SK-N-MC (cell line): ENCODE data around the gene PPP2R2B.
"Not testable (repeated sequence)": the region's sequence is repeated elsewhere in the genome, so short reads cannot be mapped to it uniquely, and the experiment has no call there.

Experiments
- DNase-seq: peaks from one replicate; pipeline ENCODE4 v3.0.0-alpha.2; 2011; ENCODE audit warnings: low read depth, low spot score
- H3K27ac ChIP-seq: fragments of 200-600 bp; sonication (generic); 2 replicates; pipeline ENCODE4 v1.5.1; 2016; ENCODE audit warnings: mixed run types
- H3K36me3 ChIP-seq: fragments of 200-600 bp; sonication (generic); 2 replicates; pipeline ENCODE4 v1.6.1; 2017; ENCODE audit warnings: antibody characterized with exemption, low read length, mixed read lengths; ENCODE audit not compliant: insufficient read depth
- H3K4me3 ChIP-seq: fragments of 200-600 bp; sonication (generic); 2 replicates; pipeline ENCODE4 v1.5.1; 2016
- H3K9ac ChIP-seq: fragments of 200-600 bp; sonication (generic); 2 replicates; pipeline ENCODE4 v1.8.0; 2017; ENCODE audit warnings: mixed run types, mixed read lengths; ENCODE audit not compliant: insufficient read length
- H3K9me3 ChIP-seq: fragments of 200-600 bp; sonication (generic); 2 replicates; pipeline ENCODE4 v1.6.1; 2017; ENCODE audit warnings: low read depth, mild to moderate bottlenecking, antibody characterized with exemption, low read length, moderate library complexity, mixed read lengths
- EZH2 ChIP-seq: fragments of 200-600 bp; sonication (generic); IDR thresholded peaks from one replicate; pipeline ENCODE4 v1.6.1; 2017; ENCODE audit warnings: antibody characterized with exemption
- FOXP2 ChIP-seq: optimal IDR thresholded peaks from 2 replicates; pipeline ENCODE3; 2011; ENCODE audit warnings: mild to moderate bottlenecking, moderate library complexity; ENCODE audit not compliant: insufficient read depth; ENCODE audit errors: extremely low read length, control extremely low read depth
- POLR2AphosphoS5 ChIP-seq: IDR thresholded peaks from 2 replicates; pipeline ENCODE4 v1.6.1; 2012; ENCODE audit warnings: mild to moderate bottlenecking, low read depth, low read length, borderline replicate concordance

Gene PPP2R2B

DNA sequence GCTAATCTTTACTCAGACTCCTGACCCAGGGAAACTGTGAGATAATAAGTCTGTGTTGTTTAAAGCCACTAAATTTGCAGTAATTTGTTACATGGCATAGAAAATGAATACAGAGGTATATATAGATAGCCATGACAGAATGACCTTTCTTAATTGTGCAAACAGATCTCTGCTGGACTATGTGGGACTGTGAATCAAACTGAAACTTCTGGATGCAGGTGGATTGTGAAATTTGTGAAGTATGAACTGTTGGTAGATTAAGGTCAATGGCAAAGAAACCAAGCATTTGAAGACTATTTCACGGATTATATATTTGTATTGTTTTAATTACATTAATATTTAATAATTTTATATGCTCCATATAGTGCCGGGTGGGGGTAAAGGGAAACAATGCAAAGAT, 310.4 kb downstream of the PPP2R2B start:
- H3K4me3 ChIP-seq: no peak overlapping the region
- no peaks in the 10 kb centered on the region for H3K36me3 ChIP-seq
- H3K9ac ChIP-seq: no peak overlapping the region
- TF ChIP-seq EZH2 (no peak), FOXP2 (no peak), POLR2AphosphoS5 (no peak)
- H3K9me3 ChIP-seq: no peaks in the 10 kb centered on the region
- no peak overlapping the region for H3K27ac ChIP-seq
- no peak for DNase-seq

GRCh38 chr5:146565764-146566367, 312.7 kb downstream of the PPP2R2B start:
- TF ChIP-seq FOXP2 (no peak), EZH2 (no peak), POLR2AphosphoS5 (no peak)
- H3K9ac ChIP-seq: no peak overlapping the region
- H3K36me3 ChIP-seq: no peaks in the 10 kb centered on the region
- H3K4me3 ChIP-seq: peak overlapping the region; percentile 37; the same call in 1 of the 2 replicates
- no peaks in the 10 kb centered on the region for H3K9me3 ChIP-seq
- no peak overlapping the region for H3K27ac ChIP-seq
- DNase-seq: peak; percentile 14

GRCh38 chr5:146564007-146564762, 314.4 kb downstream of the PPP2R2B start:
- Histone ChIP-seq H3K36me3 (no peaks in the 10 kb centered on the region), H3K4me3 (no peak overlapping the region), H3K9me3 (no peaks in the 10 kb centered on the region), H3K9ac (no peak overlapping the region), H3K27ac (no peak overlapping the region)
- TF ChIP-seq FOXP2: no peak
- TF ChIP-seq POLR2AphosphoS5: no peak
- TF ChIP-seq EZH2: no peak
- DNase-seq: no peak

- TF ChIP-seq POLR2AphosphoS5 (no peak), EZH2 (no peak), FOXP2 (no peak)
- Histone ChIP-seq H3K9me3 (no peaks in the 10 kb centered on the region), H3K36me3 (no peaks in the 10 kb centered on the region), H3K9ac (no peak overlapping the region), H3K4me3 (no peak overlapping the region), H3K27ac (no peak overlapping the region)
- no peak for DNase-seq
Measured at GRCh38 chr5:146562461-146562860, 316.1 kb downstream of the PPP2R2B start.

GRCh38 chr5:146561711-146562110, 316.8 kb downstream of the PPP2R2B start:
- H3K9ac ChIP-seq: no peak overlapping the region
- H3K27ac ChIP-seq: no peak overlapping the region
- DNase-seq: no peak
- H3K4me3 ChIP-seq: no peak overlapping the region
- H3K36me3 ChIP-seq: no peaks in the 10 kb centered on the region
- no peaks in the 10 kb centered on the region for H3K9me3 ChIP-seq
- TF ChIP-seq EZH2: no peak
- no peak for TF ChIP-seq FOXP2

DNA sequence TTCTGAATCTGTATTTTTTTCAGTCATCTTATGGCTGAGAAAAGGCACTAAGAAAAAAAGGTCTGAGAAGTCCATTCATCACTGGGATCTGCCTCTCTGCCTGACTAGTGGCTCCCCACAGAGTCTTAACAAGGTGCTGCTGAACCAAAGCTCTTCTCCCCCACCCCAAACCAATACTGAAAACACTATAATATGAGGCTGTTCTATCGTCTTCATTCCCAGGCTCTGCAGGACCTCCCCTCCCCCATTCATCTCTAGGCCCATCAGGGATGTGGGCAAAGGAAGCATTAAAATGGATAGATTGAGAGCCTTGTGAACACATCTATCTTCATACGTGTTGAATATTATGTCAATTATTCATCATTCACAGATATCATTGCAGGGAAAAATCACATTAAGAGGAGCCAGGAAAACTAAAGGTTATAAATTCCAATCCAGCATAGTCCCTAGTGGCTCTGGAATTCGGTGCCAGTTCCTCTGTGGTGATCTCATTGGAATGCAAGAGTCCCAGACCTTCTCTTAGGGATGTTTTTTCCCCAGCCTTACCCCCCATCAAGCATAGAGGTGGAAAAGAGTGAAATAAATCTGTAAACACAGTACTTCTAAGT, 318.2 kb downstream of the PPP2R2B start:
- TF ChIP-seq FOXP2 (no peak), EZH2 (no peak), POLR2AphosphoS5 (no peak)
- Histone ChIP-seq H3K9ac (no peak overlapping the region), H3K36me3 (no peaks in the 10 kb centered on the region), H3K4me3 (no peak overlapping the region), H3K27ac (no peak overlapping the region), H3K9me3 (no peaks in the 10 kb centered on the region)
- DNase-seq: no peak

DNA sequence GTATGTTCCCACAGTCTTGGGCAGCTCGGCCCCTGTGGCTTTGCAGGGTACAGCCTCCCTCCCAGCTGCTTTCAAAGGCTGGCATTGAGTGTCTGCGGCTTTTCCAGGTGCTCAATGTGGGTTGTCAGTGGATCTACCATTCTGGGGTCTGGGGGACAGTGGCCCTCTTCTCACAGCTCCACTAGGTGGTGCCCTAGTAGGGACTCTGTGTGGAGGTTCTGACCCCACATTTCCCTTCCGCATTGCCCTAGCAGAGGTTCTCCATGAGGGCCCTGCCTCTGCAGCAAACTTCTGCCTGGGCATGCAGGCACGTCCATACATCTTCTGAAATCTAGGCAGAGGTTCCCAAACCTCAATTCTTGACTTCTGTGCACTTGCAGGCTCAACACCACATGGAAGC, 321.7 kb downstream of the PPP2R2B start:
- H3K27ac ChIP-seq, H3K4me3 ChIP-seq, DNase-seq, H3K36me3 ChIP-seq, H3K9me3 ChIP-seq, H3K9ac ChIP-seq: not testable (repeated sequence)

DNA sequence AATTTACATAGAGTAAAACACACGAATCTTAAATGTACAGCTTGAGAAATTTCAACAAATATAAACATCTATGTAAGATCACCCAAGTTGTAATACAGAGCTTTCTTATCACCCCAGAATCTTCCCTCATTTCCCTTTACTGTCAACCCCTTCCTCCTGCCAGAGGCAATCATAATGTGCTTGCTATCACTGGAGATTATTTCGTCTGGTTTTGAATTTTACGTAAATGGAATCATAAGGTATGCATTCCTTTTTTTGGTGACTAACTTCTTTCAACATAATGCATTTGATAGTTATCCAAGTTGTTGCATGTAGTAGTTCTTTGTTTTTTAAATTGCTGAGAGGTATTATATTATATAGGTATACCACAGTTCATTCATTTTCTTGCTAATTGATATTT, 325.1 kb downstream of the PPP2R2B start:
- no peak overlapping the region for H3K27ac ChIP-seq
- DNase-seq: no peak
- no peaks in the 10 kb centered on the region for H3K36me3 ChIP-seq
- no peak overlapping the region for H3K4me3 ChIP-seq
- H3K9ac ChIP-seq: no peak overlapping the region
- H3K9me3 ChIP-seq: no peaks in the 10 kb centered on the region
- TF ChIP-seq FOXP2 (no peak), POLR2AphosphoS5 (no peak), EZH2 (no peak)

DNA sequence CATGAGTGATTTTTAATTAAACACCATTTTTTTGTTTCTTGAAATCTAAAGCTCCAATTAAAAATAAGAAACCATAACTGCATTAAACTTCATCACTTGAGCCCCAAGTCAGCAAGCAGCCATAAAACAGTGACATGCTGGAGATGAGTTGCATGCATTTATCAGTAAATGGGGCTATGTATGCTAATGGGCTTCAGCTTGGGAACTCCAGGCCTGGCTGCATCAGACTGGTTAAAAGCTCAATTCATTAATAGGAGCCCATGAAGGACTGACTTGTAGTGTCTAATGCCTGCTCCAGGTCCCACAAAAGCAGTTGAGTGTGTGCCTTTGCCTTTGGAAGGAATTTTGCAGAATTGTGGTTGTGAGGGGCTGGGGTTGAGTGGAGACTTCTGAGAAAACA, 328.9 kb downstream of the PPP2R2B start:
- no peak overlapping the region for H3K9ac ChIP-seq
- DNase-seq: no peak
- H3K9me3 ChIP-seq: no peaks in the 10 kb centered on the region
- no peaks in the 10 kb centered on the region for H3K36me3 ChIP-seq
- no peak overlapping the region for H3K4me3 ChIP-seq
- TF ChIP-seq POLR2AphosphoS5 (no peak), FOXP2 (no peak), EZH2 (no peak)
- no peak overlapping the region for H3K27ac ChIP-seq
